Osteocyte (in vitro differentiated cells): ENCODE measurements around the gene SORL1. TPM values are rescaled to one million over a fixed set of nuclear protein-coding genes. Genes with fewer than 3 reads are reported as not detected.

Experiments
- DNase-seq: peaks from one replicate; pipeline ENCODE4 v3.0.0; 2021; ENCODE audit warnings: mixed read lengths; ENCODE audit not compliant: unreplicated experiment; ENCODE audit errors: extremely low spot score
- H3K27ac Mint-ChIP-seq: one replicate; pipeline ENCODE4 v1.8.0; 2021; ENCODE audit warnings: mild to moderate bottlenecking, mixed read lengths; ENCODE audit not compliant: unreplicated experiment
- H3K27me3 Mint-ChIP-seq: one replicate; pipeline ENCODE4 v1.8.0; 2021; ENCODE audit warnings: mixed read lengths; ENCODE audit not compliant: unreplicated experiment
- H3K36me3 Mint-ChIP-seq: one replicate; pipeline ENCODE4 v1.8.0; 2021; ENCODE audit warnings: mixed read lengths; ENCODE audit not compliant: unreplicated experiment
- H3K4me1 Mint-ChIP-seq: one replicate; pipeline ENCODE4 v1.8.0; 2021; ENCODE audit warnings: mixed read lengths; ENCODE audit not compliant: unreplicated experiment
- H3K4me3 Mint-ChIP-seq: one replicate; pipeline ENCODE4 v1.8.0; 2021; ENCODE audit warnings: mild to moderate bottlenecking, moderate library complexity, mixed read lengths; ENCODE audit not compliant: unreplicated experiment
- H3K9me3 Mint-ChIP-seq: one replicate; pipeline ENCODE4 v1.8.0; 2021; ENCODE audit warnings: mixed read lengths; ENCODE audit not compliant: unreplicated experiment
- total RNA-seq: library from RNA; stranded (reverse); gene quantifications from 2 replicates; pipeline ENCODE4 v1.2.1, GENCODE V29; 2021
- TF ChIP-seq, protein P1 (sequence below): fragments of 200-600 bp; sonication (generic); IDR thresholded peaks from 2 replicates; pipeline ENCODE4 v1.5.0; 2021; ENCODE audit warnings: antibody characterized with exemption, mild to moderate bottlenecking, moderate library complexity

SORL1 gene
- total RNA-seq, 1 donor from 2014 or later: 3.1 TPM

DNA sequence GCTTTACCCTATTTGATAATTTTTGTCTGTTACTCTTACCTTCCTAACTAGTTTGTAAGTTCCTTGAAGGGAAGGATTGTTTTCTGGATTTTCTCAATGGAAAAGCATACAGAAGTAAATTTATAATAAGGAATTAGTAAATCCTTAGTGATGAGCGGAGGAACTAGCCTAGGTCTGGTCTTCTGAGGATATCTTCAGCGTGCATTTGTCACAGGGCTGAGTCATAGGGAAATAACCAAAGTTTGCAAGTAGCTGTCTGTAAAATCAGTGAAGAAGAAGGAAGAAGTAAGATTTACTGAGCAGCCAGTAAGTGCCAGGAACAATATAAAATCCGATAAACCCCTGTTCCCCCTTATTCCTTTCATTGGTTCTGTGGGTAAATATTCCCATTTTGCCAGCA is 163.4 kb downstream of the SORL1 start:
- Mint-ChIP-seq H3K36me3 (no peaks in the 10 kb centered on the region), H3K4me3 (no peak overlapping the region), H3K27me3 (peaks cover 9% of the 10 kb centered on the region), H3K4me1 (peaks cover 10% of the 10 kb centered on the region), H3K9me3 (no peaks in the 10 kb centered on the region), H3K27ac (no peak overlapping the region)
- TF ChIP-seq, protein P1, sequence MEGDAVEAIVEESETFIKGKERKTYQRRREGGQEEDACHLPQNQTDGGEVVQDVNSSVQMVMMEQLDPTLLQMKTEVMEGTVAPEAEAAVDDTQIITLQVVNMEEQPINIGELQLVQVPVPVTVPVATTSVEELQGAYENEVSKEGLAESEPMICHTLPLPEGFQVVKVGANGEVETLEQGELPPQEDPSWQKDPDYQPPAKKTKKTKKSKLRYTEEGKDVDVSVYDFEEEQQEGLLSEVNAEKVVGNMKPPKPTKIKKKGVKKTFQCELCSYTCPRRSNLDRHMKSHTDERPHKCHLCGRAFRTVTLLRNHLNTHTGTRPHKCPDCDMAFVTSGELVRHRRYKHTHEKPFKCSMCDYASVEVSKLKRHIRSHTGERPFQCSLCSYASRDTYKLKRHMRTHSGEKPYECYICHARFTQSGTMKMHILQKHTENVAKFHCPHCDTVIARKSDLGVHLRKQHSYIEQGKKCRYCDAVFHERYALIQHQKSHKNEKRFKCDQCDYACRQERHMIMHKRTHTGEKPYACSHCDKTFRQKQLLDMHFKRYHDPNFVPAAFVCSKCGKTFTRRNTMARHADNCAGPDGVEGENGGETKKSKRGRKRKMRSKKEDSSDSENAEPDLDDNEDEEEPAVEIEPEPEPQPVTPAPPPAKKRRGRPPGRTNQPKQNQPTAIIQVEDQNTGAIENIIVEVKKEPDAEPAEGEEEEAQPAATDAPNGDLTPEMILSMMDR: no peak
- no peak for DNase-seq

- H3K4me1 Mint-ChIP-seq: peaks cover 10% of the 10 kb centered on the region
- TF ChIP-seq, protein P1: no peak
- H3K27ac Mint-ChIP-seq: no peak overlapping the region
- no peak overlapping the region for H3K4me3 Mint-ChIP-seq
- H3K36me3 Mint-ChIP-seq: no peaks in the 10 kb centered on the region
- no peak for DNase-seq
- peaks cover 20% of the 10 kb centered on the region for H3K27me3 Mint-ChIP-seq
- no peaks in the 10 kb centered on the region for H3K9me3 Mint-ChIP-seq
Measured at GRCh38 chr11:121618516-121618915, 166.4 kb downstream of the SORL1 start.

DNA sequence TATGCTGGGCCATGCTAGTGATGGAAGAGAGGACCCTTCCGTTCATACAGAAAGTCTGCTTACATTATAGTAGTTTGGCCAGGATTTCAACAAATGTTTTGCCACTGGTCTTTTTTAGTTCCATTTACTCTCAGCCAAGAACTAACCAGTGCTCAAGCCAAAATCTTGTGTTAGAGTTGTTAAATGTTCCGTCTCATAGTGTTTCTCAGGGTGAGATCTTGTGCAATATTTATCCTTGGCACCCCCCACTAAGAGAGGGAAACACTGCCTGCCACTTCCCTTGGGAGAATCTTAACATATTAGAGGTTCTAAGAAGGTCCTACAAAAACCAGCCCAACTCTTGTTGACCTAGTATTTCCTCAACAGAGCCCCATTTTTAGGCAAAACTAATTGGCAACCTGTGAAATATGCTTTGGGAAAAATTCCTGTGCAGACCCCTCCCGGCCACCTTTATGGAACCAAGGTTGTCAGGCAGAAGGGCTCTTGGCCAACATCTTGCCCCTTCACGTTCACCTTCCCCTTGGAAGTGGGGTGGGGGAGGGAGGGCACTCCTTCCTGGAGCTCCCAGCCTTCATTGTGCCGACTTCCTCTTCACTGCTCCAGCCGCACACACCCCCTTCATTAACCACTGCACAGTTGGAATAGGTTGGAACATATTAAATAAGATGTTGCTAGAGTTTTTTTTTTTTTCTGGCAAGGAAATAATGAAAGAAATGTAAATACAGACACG is 173.8 kb downstream of the SORL1 start:
- Mint-ChIP-seq H3K9me3 (no peaks in the 10 kb centered on the region), H3K36me3 (no peaks in the 10 kb centered on the region), H3K4me1 (peaks cover 10% of the 10 kb centered on the region), H3K27me3 (peaks cover 20% of the 10 kb centered on the region), H3K27ac (no peak overlapping the region), H3K4me3 (no peak overlapping the region)
- DNase-seq: no peak
- TF ChIP-seq, protein P1: no peak

- H3K36me3 Mint-ChIP-seq: no peaks in the 10 kb centered on the region
- peaks cover 10% of the 10 kb centered on the region for H3K4me1 Mint-ChIP-seq
- no peak for DNase-seq
- no peak overlapping the region for H3K27ac Mint-ChIP-seq
- H3K9me3 Mint-ChIP-seq: no peaks in the 10 kb centered on the region
- no peak overlapping the region for H3K4me3 Mint-ChIP-seq
- H3K27me3 Mint-ChIP-seq: peaks cover 18% of the 10 kb centered on the region
- TF ChIP-seq, protein P1: no peak
Measured at GRCh38 chr11:121626507-121626875, 174.4 kb downstream of the SORL1 start.

GRCh38 chr11:121626980-121627379 is 174.9 kb downstream of the SORL1 start:
- peaks cover 13% of the 10 kb centered on the region for H3K27me3 Mint-ChIP-seq
- TF ChIP-seq, protein P1: no peak
- H3K9me3 Mint-ChIP-seq: no peaks in the 10 kb centered on the region
- H3K4me3 Mint-ChIP-seq: no peak overlapping the region
- H3K4me1 Mint-ChIP-seq: peaks cover 10% of the 10 kb centered on the region
- no peak for DNase-seq
- H3K27ac Mint-ChIP-seq: no peak overlapping the region
- H3K36me3 Mint-ChIP-seq: no peaks in the 10 kb centered on the region
